Left lung (tissue), 10 donors: ENCODE results near the gene STRIP2. TPM values are rescaled to one million over a fixed set of nuclear protein-coding genes. Genes with fewer than 3 reads are reported as not detected.
"Not testable (repeated sequence)": the region's sequence is repeated elsewhere in the genome, so short reads cannot be mapped to it uniquely, and the experiment has no call there.

ENCODE experiments used
- ATAC-seq: fragments of 200-7000 bp; cut with Tn5 transposase; one replicate; pipeline ENCODE4 v1.9.1; 2020; ENCODE audit warnings: moderate library complexity
- DNase-seq, 4 donors: peaks; one replicate each; pipeline ENCODE4 v3.0.0-alpha.2; 2013 to 2020
- H3K27ac ChIP-seq, 2 donors: fragments of 200-600 bp; sonication (generic) in 1 of 2; one replicate each; pipeline versions ENCODE4 v1.5.0 to v1.8.0; 2020 to 2021
- H3K27me3 ChIP-seq, 2 donors: fragments of 200-600 bp; sonication (generic) in 1 of 2; one replicate each; pipeline versions ENCODE4 v1.5.0 to v1.8.0; 2020 to 2021
- H3K36me3 ChIP-seq, 2 donors: fragments of 200-600 bp; sonication (generic) in 1 of 2; one replicate each; pipeline versions ENCODE4 v1.5.0 to v1.8.0; 2020 to 2021
- H3K4me1 ChIP-seq, 2 donors: fragments of 200-600 bp; one replicate each; pipeline ENCODE4 v1.8.0; 2021
- H3K4me3 ChIP-seq, 2 donors: fragments of 200-600 bp; sonication (generic) in 1 of 2; one replicate each; pipeline versions ENCODE4 v1.5.0 to v1.8.0; 2020 to 2021; ENCODE audit warnings: mild to moderate bottlenecking in 1 of 2
- H3K9me3 ChIP-seq, 2 donors: fragments of 200-600 bp; sonication (generic) in 1 of 2; one replicate each; pipeline versions ENCODE4 v1.5.0 to v1.8.0; 2020 to 2021
- CTCF ChIP-seq, 2 donors: fragments of 200-600 bp; sonication (generic) in 1 of 2; IDR thresholded peaks; one replicate each; pipeline versions ENCODE4 v1.5.0 to v1.8.0; 2021; ENCODE audit warnings: antibody characterized with exemption in 2 of 2
- intact Hi-C, 2 donors: fragments of 100-400 bp; cut with DNase I; formaldehyde crosslinking; loops; one replicate each; pipeline versions ENCODE4 v1.11.2 to v1.14.2; 2022
- polyA plus RNA-seq, 6 donors: library from polyadenylated mRNA; unstranded; fragments of 120-200 nt; gene quantifications; one replicate each; pipeline ENCODE4 v1.2.1, GENCODE V29; 2013; ENCODE audit not compliant: insufficient read length in 6 of 6
- total RNA-seq, 2 donors: library from RNA; stranded (reverse); fragmentation: NEBNext Ultra II Directional; extraction: Animal tissue kit (Norgen Biotek cat#: 25700); gene quantifications; one replicate each; pipeline ENCODE4 v1.2.1, GENCODE V29; 2021
- donor health status: DM: no; HTN: yes; CAD: no.
- donor health status: DM: no; HTN: no; CAD: no.

The STRIP2 gene
- total and polyA plus RNA-seq, 8 donors = 4.4 to 6.3 (median 5.6) TPM

DNA sequence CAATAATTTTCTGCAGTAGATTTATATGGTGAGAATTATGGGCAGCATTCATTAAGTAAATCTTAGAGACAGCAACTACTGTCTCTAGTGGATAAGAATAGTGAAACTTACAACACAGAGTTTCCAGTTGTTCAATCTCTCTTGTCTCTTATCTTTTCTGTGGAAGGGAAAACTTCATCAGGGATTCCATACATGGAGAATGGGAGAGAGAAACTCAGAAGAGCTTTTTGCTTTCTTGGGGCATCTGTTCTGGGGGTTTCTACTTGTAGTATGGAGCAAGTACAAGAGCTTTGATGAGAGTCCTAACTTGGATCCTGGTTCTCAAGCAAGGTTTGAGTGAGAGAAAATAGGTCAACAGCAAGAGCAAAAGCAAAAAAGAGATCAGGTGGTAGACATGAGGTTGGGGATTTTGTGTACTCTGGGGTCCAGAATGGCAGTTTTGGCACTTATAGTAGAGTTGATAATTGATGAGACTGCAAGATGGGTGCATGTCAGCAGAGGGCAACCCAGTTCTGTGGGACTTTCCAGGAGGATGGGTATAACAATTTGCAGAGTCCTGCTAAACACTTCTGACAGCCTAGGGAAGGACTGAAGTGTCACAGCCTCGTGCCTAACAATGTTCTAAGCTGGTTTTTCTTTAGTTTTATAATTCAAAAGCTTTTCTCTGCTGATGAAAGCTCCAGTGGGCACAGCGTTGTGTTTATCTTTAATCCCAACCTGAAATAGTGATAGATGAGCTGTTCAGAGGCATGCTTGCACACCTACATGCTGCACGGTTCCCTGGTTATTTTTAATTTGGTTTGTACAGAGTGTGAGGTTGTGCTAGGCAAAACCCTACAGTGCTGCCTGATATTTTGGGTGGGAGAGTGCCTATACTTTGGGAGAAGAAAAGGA is 32.0 kb upstream of the STRIP2 start:
- intact Hi-C loops = no loop called here
- H3K9me3 ChIP-seq = no peaks in the 10 kb centered on the region
- DNase-seq (no peak), ATAC-seq (no peak)
- no peak overlapping the region for H3K27ac ChIP-seq
- H3K27me3 ChIP-seq = no peaks in the 10 kb centered on the region
- H3K4me1 ChIP-seq = no peaks in the 10 kb centered on the region
- H3K4me3 ChIP-seq = no peak overlapping the region
- H3K36me3 ChIP-seq = peaks cover 0 to 66% of the 10 kb centered on the region in 2 donors
- TF ChIP-seq CTCF (IDR thresholded peaks at IDR 0.05) = no peak

DNA sequence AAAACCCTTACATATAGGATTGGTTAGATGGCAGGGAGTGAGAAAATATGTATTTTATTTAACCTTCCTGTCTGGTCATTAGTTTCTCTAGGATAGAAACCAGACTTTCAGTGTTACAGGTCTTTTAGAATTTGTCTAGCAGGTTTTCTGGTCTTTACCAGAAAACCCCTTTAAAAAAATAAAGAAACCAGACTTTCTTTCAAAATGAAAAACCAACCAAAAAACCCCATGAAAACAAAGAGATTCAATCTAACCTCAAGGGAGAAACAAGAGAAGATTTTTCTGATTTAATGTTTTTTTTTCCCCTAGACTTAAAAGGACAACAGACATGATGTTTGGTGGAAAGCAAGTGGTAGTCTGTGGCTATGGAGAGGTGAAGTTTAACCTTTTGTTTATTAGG is 28.7 kb upstream of the STRIP2 start:
- H3K9me3 ChIP-seq = no peaks in the 10 kb centered on the region
- no peak overlapping the region for H3K27ac ChIP-seq
- H3K4me3 ChIP-seq = no peak overlapping the region
- intact Hi-C loops = no loop called here
- peaks cover 0 to 71% of the 10 kb centered on the region in 2 donors for H3K36me3 ChIP-seq
- no peak for TF ChIP-seq CTCF (IDR thresholded peaks at IDR 0.05)
- no peaks in the 10 kb centered on the region for H3K27me3 ChIP-seq
- ATAC-seq = no peak
- H3K4me1 ChIP-seq = no peaks in the 10 kb centered on the region
- no peak for DNase-seq

DNA sequence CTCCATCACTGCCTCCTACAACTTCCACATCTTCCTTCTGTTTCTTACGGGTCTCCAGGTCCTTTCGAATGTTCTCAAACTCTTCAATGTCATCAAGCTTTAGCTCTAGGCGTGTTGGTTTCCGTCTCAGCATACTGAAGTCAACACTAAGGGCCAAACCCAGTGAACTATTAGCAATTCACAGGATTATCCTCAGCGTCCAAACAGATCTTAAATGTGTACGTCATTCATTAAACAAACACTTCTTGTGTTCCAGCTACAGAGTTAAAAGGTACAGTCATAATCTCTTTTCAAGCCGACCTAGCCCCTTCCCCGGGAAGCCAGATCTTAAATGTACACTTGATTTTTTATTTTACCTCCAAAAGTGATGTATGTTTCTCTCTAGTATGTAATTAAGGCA is 24.0 kb upstream of the STRIP2 start:
- H3K9me3 ChIP-seq, intact Hi-C loops, DNase-seq, H3K27ac ChIP-seq, H3K4me1 ChIP-seq, H3K4me3 ChIP-seq, H3K27me3 ChIP-seq: not testable (repeated sequence)
- ATAC-seq = peak; percentile 50
- H3K36me3 ChIP-seq = peaks cover 0 to 73% of the 10 kb centered on the region in 2 donors

DNA sequence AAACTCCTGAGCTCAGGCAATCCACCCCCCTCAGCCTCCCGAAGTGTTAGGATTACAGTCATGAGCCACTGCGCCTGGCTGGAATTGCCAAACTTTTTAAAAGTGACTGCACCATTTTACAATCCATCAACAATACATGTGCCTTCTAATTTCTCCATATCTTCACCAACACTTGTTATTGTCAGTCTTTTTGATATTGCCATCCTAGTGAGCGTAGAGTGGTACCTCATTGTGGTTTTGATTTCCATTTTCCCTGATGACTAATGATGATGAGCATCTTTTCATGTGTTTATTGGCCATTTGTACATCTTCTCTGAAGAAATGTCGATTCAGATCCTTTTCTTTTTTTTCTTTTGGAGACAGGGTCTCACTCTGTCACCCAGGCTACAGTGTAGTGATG is 21.7 kb upstream of the STRIP2 start:
- peaks cover 0 to 66% of the 10 kb centered on the region in 2 donors for H3K36me3 ChIP-seq
- intact Hi-C loops = no loop called here
- ATAC-seq = no peak

DNA sequence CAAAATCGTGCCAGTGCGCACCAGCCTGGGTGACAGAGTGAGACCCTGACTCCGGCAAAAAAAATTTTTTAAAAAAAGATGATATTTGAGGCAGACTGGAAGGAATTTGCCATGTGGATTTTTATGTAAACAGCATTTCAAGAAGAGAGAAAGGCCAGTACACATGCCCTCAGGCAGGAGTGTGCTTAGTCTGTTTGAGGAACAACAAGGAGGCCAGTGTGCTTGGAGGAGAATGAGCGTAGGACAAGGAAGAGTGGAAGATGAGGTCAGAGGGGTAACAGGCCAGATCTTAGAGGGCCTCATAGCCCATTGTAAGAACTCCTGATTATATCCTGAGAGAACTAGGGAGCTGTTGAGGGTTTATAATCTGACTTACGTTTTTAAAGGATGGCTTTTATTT is 17.2 kb upstream of the STRIP2 start:
- Histone ChIP-seq H3K27ac (no peak overlapping the region), H3K27me3 (no peaks in the 10 kb centered on the region), H3K9me3 (no peaks in the 10 kb centered on the region), H3K36me3 (peaks cover 0 to 40% of the 10 kb centered on the region in 2 donors), H3K4me3 (no peak overlapping the region), H3K4me1 (no peaks in the 10 kb centered on the region)
- TF ChIP-seq CTCF (IDR thresholded peaks at IDR 0.05) = no peak
- intact Hi-C loops = no loop called here
- DNase-seq (no peak), ATAC-seq (no peak)

More for the DNA sequence above, 21.7 kb upstream of the STRIP2 start:
- Histone ChIP-seq H3K4me1 (no peaks in the 10 kb centered on the region), H3K27me3 (no peaks in the 10 kb centered on the region), H3K9me3 (no peaks in the 10 kb centered on the region), H3K27ac (no peak overlapping the region), H3K4me3 (no peak overlapping the region)
- no peak for DNase-seq
- no peak for TF ChIP-seq CTCF (IDR thresholded peaks at IDR 0.05)
